ENCODE measurements around the gene HHATL.

The HHATL gene

DNA sequence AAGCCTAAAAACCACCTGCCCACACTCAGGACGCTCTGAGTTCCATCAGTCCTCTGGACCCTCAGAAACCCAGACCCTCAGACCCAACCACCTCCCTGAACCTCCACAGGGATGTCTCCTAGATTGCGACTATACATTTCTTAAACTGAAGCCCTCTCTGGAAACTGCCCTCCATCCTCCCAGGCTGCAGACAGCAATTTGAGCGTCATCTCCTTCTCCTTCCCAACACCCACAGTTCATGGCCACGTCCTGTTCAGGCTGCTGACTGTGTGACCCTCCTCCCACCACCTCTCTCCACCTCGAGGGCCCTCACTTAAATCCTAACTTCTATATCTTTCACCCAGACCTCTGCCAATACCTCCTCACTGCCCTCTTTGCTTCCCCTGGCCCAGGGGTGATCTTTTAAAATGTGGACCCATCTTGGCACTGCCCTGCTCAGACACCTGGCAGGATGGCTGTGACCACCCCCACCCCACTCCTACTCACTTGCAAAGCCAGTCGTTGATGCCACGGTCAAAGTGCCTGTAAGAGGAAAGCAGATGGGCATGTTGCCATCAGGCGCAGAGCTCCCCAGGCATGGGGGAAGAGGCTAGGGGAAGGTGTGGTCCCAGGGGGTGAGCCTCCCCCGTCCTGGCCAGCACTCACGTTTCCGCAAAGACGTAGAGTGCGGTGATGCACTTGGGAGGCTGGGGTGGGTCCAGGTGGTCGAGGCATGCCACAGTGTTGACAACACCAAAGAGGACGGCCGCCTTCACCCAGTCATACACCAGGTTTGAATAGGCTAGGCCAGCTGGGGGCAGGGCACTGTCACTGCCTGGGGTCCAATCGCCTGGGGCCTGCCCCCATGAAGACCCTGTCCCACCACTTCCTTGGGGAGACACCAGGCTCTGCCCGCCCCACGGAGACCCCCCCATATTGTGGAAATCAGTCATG, 6.0 kb downstream of the HHATL start:
- no peak for DNase-seq

- no peak for DNase-seq
These were observed 8.2 kb downstream of the HHATL start for GRCh38 chr3:42694366-42694765.

- DNase-seq = no peak
These were observed 9.1 kb downstream of the HHATL start for GRCh38 chr3:42693530-42693930.

GRCh38 chr3:42692667-42693529, 9.7 kb downstream of the HHATL start:
- no peak for DNase-seq

DNA sequence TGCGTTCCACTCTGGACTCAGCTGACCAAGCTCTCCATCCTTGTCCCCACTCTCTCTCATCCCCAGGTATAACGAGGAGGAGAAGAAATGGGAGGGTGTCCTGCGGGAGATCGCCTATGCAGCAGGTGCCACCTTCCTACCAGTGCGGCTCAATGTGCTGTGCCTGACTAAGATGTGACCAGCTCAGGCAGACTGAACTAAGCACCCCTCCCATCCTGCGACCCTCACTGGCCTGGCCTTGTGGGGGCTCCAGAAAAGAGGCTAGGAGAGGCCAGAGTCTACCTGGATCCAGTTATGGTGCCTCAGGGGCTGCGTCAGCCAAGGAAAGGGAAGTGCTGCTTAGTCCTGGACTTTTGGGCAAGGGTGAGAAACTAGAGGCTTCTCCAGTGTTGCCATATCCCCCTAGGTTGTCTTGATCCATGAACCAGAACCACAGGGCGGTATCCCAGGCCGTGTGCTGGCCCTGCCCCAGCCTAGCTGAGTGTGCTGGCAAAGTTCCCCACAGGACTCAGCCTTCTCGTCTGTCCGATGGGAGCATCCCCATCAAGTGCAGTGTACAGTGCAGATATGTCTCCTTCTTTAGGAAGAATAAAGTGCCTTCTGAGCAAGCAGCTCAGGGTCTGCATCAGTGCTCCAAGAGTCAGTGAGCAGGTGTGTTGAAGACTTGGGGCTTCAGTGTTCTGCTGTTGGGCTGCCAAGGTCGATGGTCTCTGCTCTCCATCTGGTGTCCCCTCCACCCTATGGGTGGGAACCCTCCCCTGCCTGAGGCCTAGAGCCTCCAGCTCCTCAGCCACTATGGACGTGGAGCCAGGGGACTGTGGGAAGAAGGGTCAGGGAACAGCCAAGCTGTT, 10.6 kb downstream of the HHATL start:
- DNase-seq = no peak

DNA sequence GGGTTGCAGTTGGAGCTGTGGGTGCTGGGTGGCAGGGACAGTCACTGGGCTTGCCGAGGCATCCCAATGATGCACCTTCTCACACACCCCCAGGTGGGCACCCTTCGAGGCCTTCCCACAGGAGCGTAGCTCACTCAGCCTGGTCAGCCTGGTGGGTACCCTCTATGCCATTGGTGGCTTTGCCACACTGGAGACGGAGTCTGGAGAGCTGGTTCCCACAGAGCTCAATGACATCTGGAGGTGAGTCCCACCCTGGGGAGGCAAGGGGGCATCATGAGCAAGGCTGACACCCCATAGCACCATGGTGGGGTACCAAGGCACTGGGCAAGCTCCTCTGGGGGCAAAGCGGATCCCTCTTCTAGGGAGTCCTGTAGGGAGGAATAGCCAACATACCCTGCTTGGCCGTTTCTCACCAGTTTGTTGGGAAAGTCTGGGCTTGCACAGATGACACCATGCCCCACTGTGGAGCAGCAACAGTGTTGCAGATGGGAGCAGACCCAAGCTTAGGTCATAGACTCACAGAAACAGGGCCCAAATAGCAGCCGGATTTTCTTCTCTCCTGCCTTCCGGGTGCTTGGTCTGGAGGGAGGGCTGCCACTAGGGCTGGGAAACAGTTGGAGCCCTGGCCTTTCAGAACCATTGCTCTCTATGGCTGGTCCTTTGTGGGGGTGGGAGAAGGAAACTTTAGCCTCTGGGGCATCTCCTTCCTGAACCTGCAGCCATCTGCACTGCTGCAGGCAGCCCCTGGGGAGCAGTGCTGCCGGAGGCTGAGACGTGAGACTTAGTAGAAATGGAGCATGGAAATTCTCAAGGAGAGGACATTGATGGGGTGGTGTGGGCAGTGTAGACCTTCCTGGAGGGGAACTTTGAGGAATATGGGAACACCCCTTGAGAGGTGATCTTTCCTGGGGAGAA, 11.6 kb downstream of the HHATL start:
- DNase-seq = no peak

DNA sequence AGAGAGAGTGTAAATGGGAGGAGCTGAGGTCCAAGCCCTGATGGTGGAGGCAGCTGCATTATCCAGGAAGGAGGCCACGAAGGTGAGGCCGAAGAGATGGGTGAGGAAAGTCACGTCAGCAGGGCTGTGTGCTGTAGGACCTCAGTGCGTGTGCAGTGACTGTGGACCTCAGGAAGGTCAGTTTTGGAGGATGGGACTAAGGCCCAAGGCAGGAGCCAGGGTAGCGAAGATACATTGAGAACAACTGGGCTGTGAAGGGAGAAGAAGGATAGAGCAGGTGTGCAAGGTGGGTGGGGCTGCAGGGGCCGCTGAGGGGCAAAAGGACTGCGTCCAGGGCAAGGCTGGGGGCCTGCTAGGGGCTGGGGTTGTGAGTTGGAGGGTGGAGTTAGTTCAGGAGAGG, 12.4 kb downstream of the HHATL start:
- DNase-seq = no peak

DNA sequence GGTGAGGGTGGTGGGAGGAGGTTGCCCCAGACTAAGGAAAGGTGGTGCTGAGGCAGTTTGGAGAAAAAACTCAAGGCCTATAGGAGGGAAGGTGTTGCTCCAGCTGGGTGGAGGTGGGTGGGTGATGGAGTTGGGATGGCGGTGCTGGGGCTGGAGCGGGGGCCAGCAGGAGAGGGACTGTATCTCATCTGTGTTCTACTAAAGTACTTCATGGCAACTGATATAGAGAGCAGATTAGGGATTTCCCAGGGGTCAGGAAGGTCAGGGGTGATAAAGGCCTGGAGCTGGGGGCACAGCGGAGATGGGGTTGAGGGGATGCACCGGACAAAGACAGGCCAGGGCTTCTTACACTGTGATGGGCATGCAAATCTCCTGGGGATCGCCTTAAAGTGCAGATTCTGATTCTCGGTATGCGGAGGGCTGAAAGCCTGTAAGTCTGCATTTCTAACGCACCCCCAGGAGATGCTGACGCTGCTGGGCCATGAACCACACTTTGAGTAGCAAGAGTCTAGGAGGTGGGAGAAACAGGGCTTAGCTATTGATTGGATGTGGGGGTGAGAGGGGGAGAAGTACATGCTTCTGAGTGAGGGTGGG, 13.1 kb downstream of the HHATL start:
- no peak for DNase-seq

GRCh38 chr3:42688487-42689420, 13.8 kb downstream of the HHATL start:
- peak; percentile 4 for DNase-seq

DNA sequence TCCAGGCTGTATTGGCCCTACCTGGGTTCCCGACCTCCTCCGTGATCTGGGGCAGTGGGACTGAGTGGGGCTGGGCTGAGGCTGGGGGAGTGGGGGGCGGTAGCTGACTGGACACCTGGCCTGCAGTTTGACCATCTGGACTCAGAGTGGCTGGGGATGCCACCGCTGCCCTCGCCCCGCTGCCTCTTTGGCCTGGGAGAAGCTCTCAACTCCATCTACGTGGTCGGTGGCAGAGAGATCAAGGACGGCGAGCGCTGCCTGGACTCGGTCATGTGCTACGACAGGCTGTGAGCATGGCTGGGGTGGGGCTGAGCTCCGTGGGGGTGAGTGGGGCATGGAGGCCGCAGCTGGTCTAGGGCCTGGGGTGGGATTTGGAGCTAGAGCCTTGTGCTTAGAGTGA, 14.6 kb downstream of the HHATL start:
- peak; percentile 13 for DNase-seq

GRCh38 chr3:42686832-42687650, 15.6 kb downstream of the HHATL start:
- peak; percentile 4 for DNase-seq

DNA sequence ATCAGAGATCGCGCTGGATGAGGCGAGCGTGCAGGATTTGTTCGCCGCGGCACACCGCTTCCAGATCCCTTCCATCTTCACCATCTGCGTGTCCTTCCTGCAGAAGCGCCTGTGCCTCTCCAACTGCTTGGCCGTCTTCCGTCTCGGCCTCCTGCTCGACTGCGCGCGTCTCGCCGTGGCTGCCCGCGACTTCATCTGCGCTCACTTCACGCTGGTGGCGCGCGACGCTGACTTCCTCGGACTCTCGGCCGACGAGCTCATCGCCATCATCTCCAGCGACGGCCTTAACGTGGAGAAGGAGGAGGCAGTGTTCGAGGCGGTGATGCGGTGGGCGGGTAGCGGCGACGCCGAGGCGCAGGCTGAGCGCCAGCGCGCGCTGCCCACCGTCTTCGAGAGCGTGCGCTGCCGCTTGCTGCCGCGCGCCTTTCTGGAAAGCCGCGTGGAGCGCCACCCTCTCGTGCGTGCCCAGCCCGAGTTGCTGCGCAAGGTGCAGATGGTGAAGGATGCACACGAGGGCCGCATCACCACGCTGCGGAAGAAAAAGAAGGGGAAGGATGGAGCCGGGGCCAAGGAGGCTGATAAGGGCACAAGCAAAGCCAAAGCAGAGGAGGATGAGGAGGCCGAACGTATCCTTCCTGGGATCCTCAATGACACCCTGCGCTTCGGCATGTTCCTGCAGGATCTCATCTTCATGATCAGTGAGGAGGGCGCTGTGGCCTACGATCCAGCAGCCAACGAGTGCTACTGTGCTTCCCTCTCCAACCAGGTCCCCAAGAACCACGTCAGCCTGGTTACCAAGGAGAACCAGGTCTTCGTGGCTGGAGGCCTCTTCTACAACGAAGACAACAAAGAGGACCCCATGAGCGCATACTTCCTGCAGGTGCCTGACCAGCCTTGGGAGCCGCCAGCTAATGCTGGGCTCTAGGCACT, 16.4 kb downstream of the HHATL start:
- peak; percentile 10 for DNase-seq

GRCh38 chr3:42685363-42685881, 17.2 kb downstream of the HHATL start, which contains the start of gene KLHL40:
KLHL40 (plus strand) TSS chr3:42685537; CDS start chr3:42685619, 82 bp downstream.
- no peak for DNase-seq

DNA sequence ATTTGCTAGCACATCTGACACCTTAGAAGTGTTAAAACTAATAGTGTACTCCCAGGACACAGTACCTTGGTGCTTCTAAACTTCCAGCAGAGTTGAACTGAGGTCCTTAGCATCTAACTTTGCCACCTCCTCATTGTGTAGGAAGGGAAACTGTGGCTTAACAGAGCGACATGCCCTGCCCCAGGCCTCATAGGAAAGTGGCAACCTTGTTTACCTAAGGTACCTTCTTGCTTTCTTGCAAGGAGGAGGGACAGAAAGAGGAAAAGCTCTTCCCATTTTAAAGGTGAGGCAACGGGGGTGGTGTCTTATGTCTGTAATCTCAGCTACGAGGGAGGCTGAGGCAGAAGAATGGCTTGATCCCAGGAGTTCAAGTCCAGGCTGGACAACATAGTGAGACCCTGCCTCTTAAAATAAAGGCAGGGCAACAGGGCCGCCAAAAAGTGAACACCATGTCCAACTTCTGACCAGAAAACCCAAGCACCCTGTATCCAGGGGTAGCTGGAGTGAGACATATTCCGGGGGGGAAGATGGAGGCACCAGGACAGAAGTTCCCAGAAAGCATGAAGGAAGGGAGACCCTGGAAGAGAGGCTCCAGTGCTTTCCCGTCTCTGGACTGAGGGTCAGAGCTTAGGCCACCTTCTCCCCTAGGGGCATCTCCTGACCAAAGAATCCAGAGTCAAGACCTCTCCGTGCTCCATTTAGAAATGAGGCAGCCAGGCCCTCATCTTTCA, 17.8 kb downstream of the HHATL start:
- no peak for DNase-seq

DNA sequence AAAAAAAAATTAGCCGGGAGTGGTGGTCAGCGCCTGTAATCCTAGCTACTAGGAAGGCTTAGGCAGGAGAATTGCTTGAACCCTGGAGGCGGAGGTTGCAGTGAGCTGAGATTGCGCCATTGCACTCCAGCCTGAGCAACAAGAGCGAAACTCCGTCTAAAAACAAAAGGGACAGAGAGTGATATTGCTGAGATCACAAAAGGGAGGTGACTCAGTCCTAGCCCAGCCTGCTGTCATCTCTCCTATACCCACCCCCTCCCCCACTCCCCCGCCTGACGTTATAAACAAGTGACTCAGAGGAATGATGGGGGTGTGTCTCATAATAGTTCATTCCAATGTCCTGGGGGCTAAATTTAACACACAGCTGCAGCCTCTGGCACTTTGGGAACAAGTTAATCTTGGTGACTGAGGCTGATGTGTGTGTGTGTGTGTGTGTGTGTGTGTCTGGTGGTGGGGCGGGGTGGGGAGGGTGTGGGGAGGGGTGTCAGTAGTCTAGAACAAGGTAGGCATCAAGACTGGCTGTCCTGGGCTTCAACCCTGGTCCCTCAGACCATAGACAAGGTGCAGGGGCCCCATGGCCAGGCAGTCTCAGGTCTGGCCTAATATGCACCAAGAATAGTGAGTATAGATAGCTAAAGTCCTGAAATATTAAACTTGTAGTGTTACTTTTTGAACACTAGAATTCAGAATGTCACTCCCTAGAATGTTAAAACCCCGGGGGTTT, 18.6 kb downstream of the HHATL start:
- peak; percentile 6 for DNase-seq
